Measurements from ENCODE around the gene PPID. TPM values are rescaled to one million over a fixed set of nuclear protein-coding genes. Genes with fewer than 3 reads are reported as not detected.
A peak's percentile ranks its signal among the peaks of the same experiment; 100 is the strongest.

Gene PPID
- total and polyA plus RNA-seq, 9 of the 15 experiments (the other 6 are each of a cell fraction or from before 2014, with no cell fraction given) = 46.5 to 160 (median 98.6) TPM

DNA sequence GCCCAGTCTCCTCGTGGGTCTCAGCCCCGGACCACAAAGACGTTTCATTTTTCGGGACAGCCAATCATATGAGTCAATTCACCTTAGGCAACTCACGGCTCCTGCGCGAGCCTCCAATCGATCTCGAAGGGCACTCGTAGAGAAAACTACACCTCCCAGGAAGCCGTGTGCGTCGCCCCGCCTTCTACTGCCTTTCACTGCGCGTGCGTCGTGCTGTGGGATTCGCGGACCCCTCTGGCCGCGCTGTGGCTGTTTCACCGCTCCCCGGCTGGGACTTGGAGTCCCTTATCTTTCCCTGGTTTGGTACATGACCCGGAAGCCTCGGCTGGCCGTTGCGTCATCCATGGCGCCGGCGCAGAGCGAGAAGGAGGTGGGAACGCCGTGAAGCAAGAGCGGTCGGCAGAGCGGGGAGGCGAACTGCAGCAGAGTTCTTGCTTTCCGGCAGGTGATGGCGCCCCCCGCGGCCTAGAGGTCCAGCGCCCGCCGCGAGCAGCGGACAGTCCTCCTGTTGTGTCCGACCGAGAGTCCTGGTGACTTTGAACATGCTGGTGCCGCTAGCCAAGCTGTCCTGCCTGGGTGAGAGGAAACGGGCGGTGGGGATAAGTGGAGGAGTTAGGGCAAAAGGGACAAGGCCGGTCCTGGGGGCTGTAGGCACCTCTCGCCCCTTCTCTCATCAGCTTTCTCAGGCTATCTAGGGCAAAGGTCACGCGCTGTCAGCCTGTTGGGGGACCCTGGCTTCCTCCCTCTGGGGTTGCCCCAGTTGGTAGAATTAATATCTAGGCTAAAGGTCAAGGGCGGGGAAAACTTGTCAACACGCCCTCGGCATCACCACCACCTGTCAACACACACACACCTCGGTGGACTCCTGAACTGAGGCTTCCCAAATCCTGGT, 51.0 kb downstream of the PPID start, which contains the start of gene ETFDH (continued):
- TF ChIP-seq RBBP5 (IDR thresholded peaks at IDR 0.05; ENCODE audit: borderline replicate concordance, insufficient read depth, low read length, poor library complexity, severe bottlenecking) = peak; percentile 66
- no peak for TF ChIP-seq GABPB2 (CRISPR knock-in tag; conservative IDR thresholded peaks at IDR 0.05)
- peak; percentile 77; the same call in 1 of the 2 replicates for TF ChIP-seq CTBP1 (IDR thresholded peaks at IDR 0.05; ENCODE audit: borderline replicate concordance)
- TF ChIP-seq ZNF224 (CRISPR knock-in tag; IDR thresholded peaks at IDR 0.05) = no peak
- no peak for TF ChIP-seq ZNF780A (CRISPR knock-in tag; IDR thresholded peaks at IDR 0.05)
- TF ChIP-seq SMAD4 (CRISPR knock-in tag; conservative IDR thresholded peaks at IDR 0.05) = peak; percentile 90
- TF ChIP-seq TCF7 (IDR thresholded peaks at IDR 0.05; ENCODE audit: borderline replicate concordance) = no peak
- TF ChIP-seq, protein P1, sequence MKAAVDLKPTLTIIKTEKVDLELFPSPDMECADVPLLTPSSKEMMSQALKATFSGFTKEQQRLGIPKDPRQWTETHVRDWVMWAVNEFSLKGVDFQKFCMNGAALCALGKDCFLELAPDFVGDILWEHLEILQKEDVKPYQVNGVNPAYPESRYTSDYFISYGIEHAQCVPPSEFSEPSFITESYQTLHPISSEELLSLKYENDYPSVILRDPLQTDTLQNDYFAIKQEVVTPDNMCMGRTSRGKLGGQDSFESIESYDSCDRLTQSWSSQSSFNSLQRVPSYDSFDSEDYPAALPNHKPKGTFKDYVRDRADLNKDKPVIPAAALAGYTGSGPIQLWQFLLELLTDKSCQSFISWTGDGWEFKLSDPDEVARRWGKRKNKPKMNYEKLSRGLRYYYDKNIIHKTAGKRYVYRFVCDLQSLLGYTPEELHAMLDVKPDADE (conservative IDR thresholded peaks at IDR 0.05; ENCODE audit: control insufficient read depth, low read depth, low read length) = peak; percentile 94; the same call in 1 of the 2 replicates
- TF ChIP-seq ARHGAP35 (IDR thresholded peaks at IDR 0.05; ENCODE audit: partially characterized antibody) = no peak
- TF ChIP-seq CREBBP (IDR thresholded peaks at IDR 0.05; ENCODE audit: low read depth, low read length) = no peak
- TF ChIP-seq IFI16 (CRISPR knock-in tag; IDR thresholded peaks at IDR 0.05) = no peak
- peak; percentile 93 for TF ChIP-seq ETV1 (tag; conservative IDR thresholded peaks at IDR 0.05; ENCODE audit: low read depth)
- TF ChIP-seq, protein P2, sequence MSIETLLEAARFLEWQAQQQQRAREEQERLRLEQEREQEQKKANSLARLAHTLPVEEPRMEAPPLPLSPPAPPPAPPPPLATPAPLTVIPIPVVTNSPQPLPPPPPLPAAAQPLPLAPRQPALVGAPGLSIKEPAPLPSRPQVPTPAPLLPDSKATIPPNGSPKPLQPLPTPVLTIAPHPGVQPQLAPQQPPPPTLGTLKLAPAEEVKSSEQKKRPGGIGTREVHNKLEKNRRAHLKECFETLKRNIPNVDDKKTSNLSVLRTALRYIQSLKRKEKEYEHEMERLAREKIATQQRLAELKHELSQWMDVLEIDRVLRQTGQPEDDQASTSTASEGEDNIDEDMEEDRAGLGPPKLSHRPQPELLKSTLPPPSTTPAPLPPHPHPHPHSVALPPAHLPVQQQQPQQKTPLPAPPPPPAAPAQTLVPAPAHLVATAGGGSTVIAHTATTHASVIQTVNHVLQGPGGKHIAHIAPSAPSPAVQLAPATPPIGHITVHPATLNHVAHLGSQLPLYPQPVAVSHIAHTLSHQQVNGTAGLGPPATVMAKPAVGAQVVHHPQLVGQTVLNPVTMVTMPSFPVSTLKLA (conservative IDR thresholded peaks at IDR 0.05) = peak; percentile 69 to 86; a peak in 3 of 4 replicates
